A549 treated with Hydrocortisone at 1 μM for 4 hours (cell line): ENCODE data around the gene SLC39A11. TPM values are rescaled to one million over a fixed set of nuclear protein-coding genes. Genes with fewer than 3 reads are reported as not detected.

Experiments used
- total RNA-seq: library from RNA; stranded (reverse); fragments of 200-300 nt; extraction: Qiagen RNA extraction; gene quantifications from 5 replicates; pipeline ENCODE4 v1.2.3, GENCODE V29; 2022

SLC39A11 gene
- total RNA-seq = 13.4 to 19.8 TPM (median 16.0 TPM) in 5 replicates

GRCh38 chr17:73092523-73093135 lies at the start of gene SLC39A11:
Gene SLC39A11 (minus strand): TSS chr17:73092688. CDS start chr17:73088764, 3,924 bp downstream.

Other genes with a start within 250 kb of the SLC39A11 start
- 0.06 to 0.13 TPM (median 0.09 TPM) in 5 replicates for gene SSTR2, start 72.3 kb upstream of the SLC39A11 start, total RNA-seq
- gene COG1, start 100.4 kb upstream of the SLC39A11 start, total RNA-seq = 20.0 to 24.7 TPM (median 21.8 TPM) in 5 replicates
- not detected in 5 replicates for gene CPSF4L, start 169.2 kb upstream of the SLC39A11 start, total RNA-seq
- 53.3 to 64.5 TPM (median 64.1 TPM) in 5 replicates for gene CDC42EP4, start 219.3 kb upstream of the SLC39A11 start, total RNA-seq